ENCODE measurements around the gene PRKN. TPM values are rescaled to one million over a fixed set of nuclear protein-coding genes. Genes with fewer than 3 reads are reported as not detected.

The PRKN gene
- total RNA-seq, 1 donor from 2014 or later = 2.8 TPM

GRCh38 chr6:161545741-161546140, 1181.8 kb downstream of the PRKN start:
- H3K36me3 Mint-ChIP-seq = no peaks in the 10 kb centered on the region
- Histone ChIP-seq H2AFZ (replicated peaks) (no peak overlapping the region), H3K79me2 (ENCODE audit: low read depth) (no peaks in the 10 kb centered on the region), H3K9ac (no peak overlapping the region), H3K9me3 (ENCODE audit: low read depth) (no peaks in the 10 kb centered on the region), H4K20me1 (ENCODE audit: low read depth) (no peaks in the 10 kb centered on the region), H3K27ac (no peak overlapping the region), H3K36me3 (no peaks in the 10 kb centered on the region), H3K4me1 (no peaks in the 10 kb centered on the region), H3F3A (ENCODE audit: low read depth) (no peaks in the 10 kb centered on the region), H3K4me3 (no peak overlapping the region), H3K27me3 (no peaks in the 10 kb centered on the region), H3K4me2 (no peak overlapping the region)
- no peak for DNase-seq (ENCODE audit: low spot score)
- peaks cover 20% of the 10 kb centered on the region for H3K4me1 Mint-ChIP-seq
- no peak overlapping the region for H3K4me3 Mint-ChIP-seq
- H3K9me3 Mint-ChIP-seq = no peaks in the 10 kb centered on the region
- H3K27ac Mint-ChIP-seq = no peak overlapping the region
- TF ChIP-seq EZH2phosphoT487 (IDR thresholded peaks at IDR 0.05) (no peak), EZH2 (IDR thresholded peaks at IDR 0.05) (no peak), CTCF (IDR thresholded peaks at IDR 0.05) (no peak)
- no peaks in the 10 kb centered on the region for H3K27me3 Mint-ChIP-seq (ENCODE audit: insufficient read depth, low read depth)

- no peaks in the 10 kb centered on the region for H3F3A ChIP-seq (ENCODE audit: low read depth)
- no peaks in the 10 kb centered on the region for H3K4me1 ChIP-seq
- Mint-ChIP-seq H3K9me3 (no peaks in the 10 kb centered on the region), H3K27me3 (ENCODE audit: insufficient read depth, low read depth) (no peaks in the 10 kb centered on the region), H3K36me3 (no peaks in the 10 kb centered on the region), H3K4me3 (no peak overlapping the region), H3K27ac (no peak overlapping the region), H3K4me1 (peaks cover 18% of the 10 kb centered on the region)
- no peaks in the 10 kb centered on the region for H3K79me2 ChIP-seq (ENCODE audit: low read depth)
- H4K20me1 ChIP-seq (ENCODE audit: low read depth) = no peaks in the 10 kb centered on the region
- no peak for TF ChIP-seq EZH2 (IDR thresholded peaks at IDR 0.05)
- TF ChIP-seq CTCF (IDR thresholded peaks at IDR 0.05) = no peak
- no peak overlapping the region for H3K27ac ChIP-seq
- no peak for DNase-seq (ENCODE audit: low spot score)
- H3K4me2 ChIP-seq = no peak overlapping the region
- H3K9ac ChIP-seq = no peak overlapping the region
- H2AFZ ChIP-seq (replicated peaks) = no peak overlapping the region
- no peaks in the 10 kb centered on the region for H3K36me3 ChIP-seq
- no peaks in the 10 kb centered on the region for H3K9me3 ChIP-seq (ENCODE audit: low read depth)
- no peaks in the 10 kb centered on the region for H3K27me3 ChIP-seq
- no peak overlapping the region for H3K4me3 ChIP-seq
Observed at GRCh38 chr6:161544801-161545480, 1182.6 kb downstream of the PRKN start.

GRCh38 chr6:161543684-161544309, 1183.8 kb downstream of the PRKN start:
- Mint-ChIP-seq H3K9me3 (no peaks in the 10 kb centered on the region), H3K27ac (no peak overlapping the region), H3K4me3 (no peak overlapping the region), H3K4me1 (peaks cover 14% of the 10 kb centered on the region), H3K27me3 (ENCODE audit: insufficient read depth, low read depth) (no peaks in the 10 kb centered on the region), H3K36me3 (no peaks in the 10 kb centered on the region)
- H3K9ac ChIP-seq = no peak overlapping the region
- H3K27ac ChIP-seq = no peak overlapping the region
- H4K20me1 ChIP-seq (ENCODE audit: low read depth) = no peaks in the 10 kb centered on the region
- H3K27me3 ChIP-seq = no peaks in the 10 kb centered on the region
- no peak for TF ChIP-seq CTCF (IDR thresholded peaks at IDR 0.05)
- no peak for TF ChIP-seq EZH2phosphoT487 (IDR thresholded peaks at IDR 0.05)
- no peak for TF ChIP-seq EZH2 (IDR thresholded peaks at IDR 0.05)
- H3K36me3 ChIP-seq = no peaks in the 10 kb centered on the region
- H3K9me3 ChIP-seq (ENCODE audit: low read depth) = no peaks in the 10 kb centered on the region
- H3K4me1 ChIP-seq = no peaks in the 10 kb centered on the region
- DNase-seq (ENCODE audit: low spot score) = no peak
- no peak overlapping the region for H2AFZ ChIP-seq (replicated peaks)
- H3K4me2 ChIP-seq = no peak overlapping the region
- no peaks in the 10 kb centered on the region for H3F3A ChIP-seq (ENCODE audit: low read depth)
- H3K79me2 ChIP-seq (ENCODE audit: low read depth) = no peaks in the 10 kb centered on the region
- no peak overlapping the region for H3K4me3 ChIP-seq

All from neural progenitor cell (in vitro differentiated cells).